ENCODE data around the gene TENM4.

TENM4 gene

GRCh38 chr11:79340535-79340934, 100.3 kb downstream of the TENM4 start:
- no peak for DNase-seq

- DNase-seq: no peak
These were observed 103.9 kb downstream of the TENM4 start for GRCh38 chr11:79336797-79337517.

- no peak for DNase-seq
These were observed 105.1 kb downstream of the TENM4 start for GRCh38 chr11:79335681-79336080.

DNA sequence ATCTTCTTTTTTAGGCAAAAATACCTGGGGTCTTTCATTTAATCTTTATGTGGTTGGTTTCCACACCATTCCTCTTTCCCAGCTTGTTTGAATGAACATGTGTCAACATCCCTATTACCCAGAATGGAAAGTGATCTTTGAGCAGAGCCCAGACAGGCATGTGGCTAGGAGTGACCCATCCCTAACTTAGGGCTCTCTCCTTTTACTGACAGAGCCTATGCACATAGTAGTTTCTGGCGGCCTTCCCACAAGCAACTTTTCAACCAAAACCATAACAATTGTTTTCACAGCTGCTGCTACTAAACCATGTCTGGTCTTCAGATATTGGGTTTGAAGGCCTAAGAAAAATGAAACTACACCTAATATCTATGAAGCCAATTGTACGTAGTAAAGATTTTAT, 107.5 kb downstream of the TENM4 start:
- no peak for DNase-seq

DNA sequence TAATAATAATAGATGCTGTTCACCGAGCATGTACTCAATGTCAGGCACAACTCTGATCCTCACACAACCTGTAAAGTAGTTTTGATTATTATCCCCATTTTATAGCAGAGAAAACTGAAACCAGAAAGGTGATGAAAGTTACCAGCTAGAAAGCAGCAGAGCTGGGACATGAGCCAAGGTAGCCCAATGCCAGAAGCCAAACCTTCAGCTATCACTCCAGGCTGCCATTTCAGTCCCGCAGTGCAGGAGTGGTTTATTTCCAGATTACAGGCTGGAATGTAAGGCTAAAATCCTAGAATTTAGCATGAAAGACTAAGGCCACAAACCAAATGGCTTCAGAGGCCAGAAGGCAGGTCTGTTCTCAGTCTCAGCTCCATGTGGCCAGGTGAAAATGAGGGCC, 108.8 kb downstream of the TENM4 start:
- no peak for DNase-seq

- no peak for DNase-seq
These were observed 109.5 kb downstream of the TENM4 start for GRCh38 chr11:79331203-79331901.

- DNase-seq: no peak
These were observed 110.2 kb downstream of the TENM4 start for GRCh38 chr11:79330651-79331050.

- DNase-seq: no peak
These were observed 111.3 kb downstream of the TENM4 start for GRCh38 chr11:79329561-79329960.

DNA sequence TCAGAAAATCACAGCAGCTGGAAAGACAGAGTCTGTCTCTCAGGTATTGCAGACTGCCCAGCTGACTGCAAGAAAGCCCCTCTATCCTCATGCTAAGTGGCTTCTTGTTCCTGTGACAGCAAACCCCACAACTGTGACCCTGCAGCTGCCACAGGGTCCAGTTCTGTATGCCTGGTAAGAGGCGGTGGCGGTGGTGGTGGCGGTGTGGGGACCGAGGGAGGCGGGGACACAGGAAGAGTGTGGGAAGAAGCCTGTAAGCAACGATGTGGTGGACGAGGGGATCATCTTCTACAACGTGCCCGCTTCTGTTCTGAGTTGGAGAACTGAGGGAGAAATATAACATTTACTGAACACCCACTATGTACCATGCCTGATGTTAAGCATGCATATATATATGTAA, 112.4 kb downstream of the TENM4 start:
- DNase-seq: no peak

DNA sequence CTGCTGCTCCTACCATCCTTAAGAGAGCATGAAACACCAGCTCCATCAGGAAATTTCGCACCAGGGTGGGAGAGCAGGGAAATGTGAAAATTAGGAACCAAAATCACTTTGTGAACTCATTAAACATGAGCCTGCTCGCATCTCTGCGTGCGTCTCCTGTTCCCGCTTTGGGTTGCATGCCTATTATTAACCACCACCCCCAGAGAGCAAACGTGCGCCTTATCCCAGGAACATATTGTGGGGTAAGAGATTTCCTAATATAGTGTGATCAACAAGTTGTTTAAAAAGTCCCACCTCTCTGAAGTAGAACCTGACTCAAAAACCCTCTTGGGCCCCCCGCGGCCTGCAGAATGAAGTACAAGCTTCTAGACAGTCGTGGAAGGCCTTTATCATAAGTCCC, 115.0 kb downstream of the TENM4 start:
- no peak for DNase-seq

GRCh38 chr11:79321263-79321662, 119.6 kb downstream of the TENM4 start:
- DNase-seq: no peak

DNA sequence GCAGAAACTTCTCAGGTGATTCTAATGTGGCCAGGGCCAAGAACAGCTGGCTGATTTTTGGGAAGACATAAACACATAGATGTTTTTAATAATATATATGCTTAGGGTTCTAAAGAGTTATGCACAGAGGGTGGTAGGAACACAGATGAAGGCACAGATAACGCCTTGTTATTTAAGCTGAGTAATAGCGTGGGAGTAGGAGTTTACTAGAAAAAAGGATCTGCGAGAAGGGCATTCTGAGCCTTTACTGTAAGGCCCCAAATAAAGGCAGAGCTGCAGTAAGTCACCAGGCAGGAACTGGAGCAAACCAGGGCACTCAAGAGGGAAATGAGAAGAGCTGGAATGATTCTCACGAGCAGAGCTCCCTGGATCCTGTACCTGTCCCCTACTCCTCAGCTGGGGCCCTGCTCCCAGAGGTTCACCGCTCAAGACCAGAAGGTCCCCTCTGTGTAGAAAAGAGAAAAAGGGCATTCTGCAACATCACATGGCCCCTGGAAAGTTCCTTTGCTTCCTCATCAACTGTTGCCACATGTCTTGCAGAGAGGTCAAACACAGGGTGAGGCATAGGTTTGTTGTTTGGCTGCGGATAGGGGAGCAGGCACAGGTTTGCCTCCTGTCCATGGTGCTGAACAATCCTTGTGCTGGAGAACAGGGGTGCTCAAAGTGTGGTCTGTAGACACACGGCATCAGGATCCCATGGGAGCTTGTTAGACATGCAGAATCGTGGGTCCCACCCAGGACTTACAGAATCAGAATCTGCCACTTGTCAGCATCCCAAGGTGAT, 125.7 kb downstream of the TENM4 start:
- DNase-seq: no peak

GRCh38 chr11:79313530-79313913, 127.3 kb downstream of the TENM4 start:
- DNase-seq: no peak

DNA sequence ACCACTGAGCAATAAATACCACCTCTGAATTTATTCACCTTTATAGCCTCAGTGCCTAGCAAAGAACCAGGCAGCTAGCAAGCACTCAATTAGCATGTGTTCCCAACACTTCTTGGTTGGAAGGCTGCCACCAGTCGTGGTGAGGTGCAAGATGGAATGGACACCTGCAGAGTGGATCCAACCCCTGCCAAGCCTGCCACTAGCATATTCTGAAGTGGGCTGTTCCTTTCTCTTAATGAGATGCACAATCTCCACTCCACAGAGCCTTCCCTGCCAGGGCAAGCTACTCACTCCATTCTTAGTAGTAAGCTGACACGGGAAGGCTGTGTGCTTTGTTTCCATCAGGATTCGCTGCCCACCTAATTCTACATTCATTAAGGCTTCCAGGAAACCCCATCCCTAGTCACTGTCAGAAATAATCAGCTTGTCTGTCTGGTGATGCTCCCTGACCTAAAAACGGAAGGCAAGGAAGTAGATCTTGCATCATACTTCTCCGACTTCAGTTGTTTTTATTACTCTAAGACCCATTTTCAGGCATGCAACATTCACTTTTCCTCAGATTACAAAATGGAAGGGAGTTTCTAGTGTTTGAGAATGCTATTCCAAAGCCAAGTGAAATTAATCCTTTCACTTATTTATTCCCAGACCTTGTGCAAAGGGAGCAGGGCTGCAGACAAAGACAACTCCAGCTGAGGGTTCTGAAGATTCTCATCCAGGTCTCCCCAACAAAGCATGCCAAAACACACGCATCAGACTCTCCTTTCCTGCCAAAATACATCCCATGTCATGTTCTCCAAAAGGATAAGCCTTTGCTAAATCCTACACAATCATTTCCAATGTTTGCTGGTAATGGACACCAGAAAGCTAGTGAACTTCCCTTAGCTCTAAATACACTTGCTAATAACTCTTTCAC, 128.0 kb downstream of the TENM4 start:
- DNase-seq: no peak

DNA sequence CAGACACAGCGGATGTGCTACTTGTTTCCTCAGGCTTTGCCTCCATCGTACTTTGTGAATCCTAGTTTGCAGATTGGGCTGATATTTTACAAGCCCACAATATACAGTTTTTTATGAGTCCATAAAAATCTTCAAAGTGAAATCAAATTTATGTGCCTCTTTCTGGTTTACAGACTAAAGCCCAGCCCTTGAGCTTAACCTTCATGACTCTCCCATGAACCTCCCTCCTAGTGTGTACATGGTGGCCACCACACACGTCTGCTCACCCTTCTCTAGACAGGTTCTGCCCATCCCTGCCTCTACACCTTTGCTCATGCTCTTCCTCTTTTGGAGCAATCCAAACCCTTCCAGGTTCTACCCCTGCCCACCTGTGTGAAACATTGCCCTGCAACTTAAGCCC, 129.4 kb downstream of the TENM4 start:
- no peak for DNase-seq

DNA sequence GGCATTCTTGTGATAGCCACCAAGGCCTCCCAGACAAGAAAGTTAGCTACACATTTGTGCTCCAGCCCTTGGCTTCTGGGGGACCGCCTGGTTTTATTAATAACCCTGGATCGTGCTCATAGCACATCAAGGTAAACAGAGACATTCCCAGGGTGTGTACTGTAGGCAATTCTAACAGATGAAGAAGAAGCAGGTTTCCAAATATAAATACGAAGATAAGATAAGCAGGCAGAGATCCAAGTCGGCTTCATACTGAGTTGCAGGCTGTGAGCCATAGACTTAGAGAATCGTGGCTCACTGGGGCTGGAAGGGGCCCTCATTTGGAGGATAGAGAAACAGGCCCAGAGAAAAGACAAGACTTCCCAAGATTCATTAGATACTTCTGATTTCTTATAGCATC, 131.4 kb downstream of the TENM4 start:
- DNase-seq: no peak

DNA sequence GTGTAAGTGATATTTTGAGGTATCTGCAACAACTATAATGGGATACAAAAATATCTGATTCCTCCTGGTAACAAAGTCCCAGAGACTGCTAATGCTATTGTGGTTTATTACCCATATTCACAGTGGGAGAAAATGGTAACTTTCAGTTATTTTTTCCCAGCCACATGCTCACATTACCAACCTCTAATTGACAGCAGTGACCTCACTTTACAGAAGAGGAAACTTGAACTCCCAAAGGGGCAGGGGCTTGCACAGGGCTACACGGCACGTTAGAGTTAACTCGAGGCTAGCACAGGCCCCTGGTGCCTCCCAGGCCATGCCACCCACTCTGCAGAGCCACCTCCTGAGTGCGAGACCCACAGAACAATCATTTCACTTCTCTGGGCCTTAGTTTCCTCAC, 132.4 kb downstream of the TENM4 start:
- DNase-seq: no peak

GRCh38 chr11:79304599-79305212, 136.1 kb downstream of the TENM4 start:
- DNase-seq: no peak

DNA sequence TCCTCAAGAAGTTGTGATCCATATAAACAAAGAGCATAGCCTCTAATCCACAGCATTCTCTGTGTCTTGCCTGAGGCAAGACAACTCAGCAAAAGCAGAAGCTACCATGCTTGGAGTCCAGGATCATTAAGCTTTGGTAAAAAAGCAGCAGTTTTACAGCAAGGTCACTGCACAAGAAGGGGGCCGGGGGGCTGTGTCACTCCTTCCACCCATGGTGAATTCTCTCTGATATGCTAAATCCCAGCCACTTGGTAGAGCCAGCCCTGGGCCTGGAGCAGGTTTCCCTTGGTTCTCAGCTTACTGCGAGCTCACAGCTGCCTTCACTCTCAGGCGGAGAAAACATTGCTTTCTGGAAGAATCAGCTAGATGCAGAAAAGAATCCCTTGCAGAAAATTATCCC, 144.7 kb downstream of the TENM4 start:
- no peak for DNase-seq

DNA sequence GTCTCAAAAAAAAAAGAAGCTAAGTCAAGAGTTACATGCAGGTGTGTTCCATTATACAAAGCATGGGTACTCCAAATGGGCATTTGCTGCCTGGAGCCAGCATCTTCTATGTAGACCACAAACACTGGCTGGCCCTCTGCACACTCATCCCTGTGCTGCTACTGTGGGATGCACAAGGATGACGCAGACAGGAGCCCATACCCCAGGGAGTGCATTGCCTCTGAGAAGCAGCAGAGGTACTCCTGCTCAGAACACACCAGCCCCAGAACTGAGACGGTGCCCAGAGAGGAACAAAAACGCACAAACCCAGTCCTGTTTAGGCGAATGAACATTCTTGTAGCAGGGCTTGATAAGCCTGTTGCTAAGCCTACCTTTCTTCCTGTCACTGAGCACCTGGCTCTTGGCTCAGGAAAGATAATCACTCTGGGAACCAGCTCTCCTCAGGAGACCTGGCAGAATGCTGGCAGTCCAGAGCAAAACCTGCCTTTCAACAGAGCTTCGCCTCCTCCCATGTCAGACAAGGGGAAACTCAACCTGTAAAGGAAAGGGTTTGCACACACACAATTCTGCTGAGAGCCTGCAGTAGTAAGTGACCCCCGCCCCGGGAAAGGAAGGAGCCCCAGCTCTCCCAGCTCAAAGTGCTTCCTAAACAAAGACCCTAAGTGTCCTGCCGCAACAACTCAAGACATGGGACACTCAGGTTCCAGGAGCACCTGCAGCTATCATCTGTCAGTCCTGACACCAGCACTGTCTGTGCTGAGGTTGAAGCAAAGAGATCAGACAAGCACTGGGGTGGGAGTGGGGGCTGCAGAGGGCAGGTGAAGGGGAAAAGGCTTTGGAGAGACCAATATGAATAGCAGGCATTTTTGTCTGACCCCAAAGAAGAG, 145.7 kb downstream of the TENM4 start:
- DNase-seq: no peak

DNA sequence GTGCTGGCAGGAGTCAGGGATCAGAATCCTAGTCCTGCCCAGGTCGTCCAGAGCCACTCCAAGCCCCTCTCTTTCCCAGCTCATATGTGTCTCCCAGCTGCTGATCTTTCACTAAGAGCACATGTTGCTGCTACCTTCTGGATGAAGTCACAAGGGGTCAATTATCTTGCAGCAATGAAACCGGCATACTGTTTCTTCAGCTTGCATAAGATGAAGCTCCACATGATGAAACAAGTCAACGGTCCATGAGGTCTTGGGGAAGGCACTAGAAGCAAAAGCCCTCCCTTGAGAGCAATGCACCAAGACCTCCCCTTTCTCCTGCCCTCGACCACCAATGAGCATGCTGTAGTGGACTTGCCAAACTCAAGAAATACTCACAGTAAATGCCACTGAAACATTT, 148.9 kb downstream of the TENM4 start:
- DNase-seq: no peak

All from stimulated activated CD8-positive, alpha-beta memory T cell treated with anti-CD3 and anti-CD28 coated beads, Interleukin-4, amount 100 ng/mL, for 48 hours (primary cell).